Activated naive CD4-positive, alpha-beta T cell treated with anti-CD3 and anti-CD28 coated beads for 36 hours (primary cell): ENCODE results near the gene DLGAP4. TPM values are rescaled to one million over a fixed set of nuclear protein-coding genes. Genes with fewer than 3 reads are reported as not detected.

Experiments used
- CTCF ChIA-PET: fragments of 350-600 bp; sonication (Branson Sonifier 250); formaldehyde crosslinking; loops from one replicate; lab custom pipeline; 2021; ENCODE audit warnings: antibody characterized with exemption; lab: Charles Lee
- DNase-seq: peaks from one replicate; pipeline ENCODE4 v3.0.0-alpha.2; 2020
- H3K27ac Mint-ChIP-seq: one replicate; pipeline ENCODE4 v1.8.0; 2021; ENCODE audit warnings: mild to moderate bottlenecking, mixed read lengths
- H3K27me3 Mint-ChIP-seq: one replicate; pipeline ENCODE4 v1.8.0; 2021; ENCODE audit warnings: low read depth, mixed read lengths
- H3K36me3 Mint-ChIP-seq: one replicate; pipeline ENCODE4 v1.8.0; 2021; ENCODE audit warnings: low read depth, mixed read lengths
- H3K4me1 Mint-ChIP-seq: one replicate; pipeline ENCODE4 v1.8.0; 2021; ENCODE audit warnings: low read depth, mixed read lengths
- H3K4me3 Mint-ChIP-seq: one replicate; pipeline ENCODE4 v1.8.0; 2021; ENCODE audit warnings: mild to moderate bottlenecking, moderate library complexity, mixed read lengths
- H3K9me3 Mint-ChIP-seq: one replicate; pipeline ENCODE4 v1.8.0; 2021; ENCODE audit warnings: mixed read lengths
- intact Hi-C: fragments of 100-400 bp; cut with micrococcal nuclease; formaldehyde crosslinking; loops from one replicate; pipeline ENCODE4 v1.15.1; 2023
- total RNA-seq, 2 experiments: library from RNA; stranded (reverse); gene quantifications; one replicate each; pipeline ENCODE4 v1.2.3, GENCODE V29; 2021

Gene DLGAP4
- total RNA-seq, 2 experiments from 2014 or later: 9.2 to 13.7 TPM

- Mint-ChIP-seq H3K27ac (no peak overlapping the region), H3K36me3 (no peaks in the 10 kb centered on the region), H3K4me1 (peaks cover 3% of the 10 kb centered on the region), H3K9me3 (no peaks in the 10 kb centered on the region), H3K27me3 (no peaks in the 10 kb centered on the region), H3K4me3 (no peak overlapping the region)
- intact Hi-C loops: no loop called here
- DNase-seq: no peak
- CTCF ChIA-PET: no interaction called here
These were observed 36.4 kb downstream of the DLGAP4 start for GRCh38 chr20:36342331-36343120.

- Mint-ChIP-seq H3K27ac (no peak overlapping the region), H3K4me3 (no peak overlapping the region), H3K4me1 (peaks cover 3% of the 10 kb centered on the region), H3K36me3 (no peaks in the 10 kb centered on the region), H3K9me3 (no peaks in the 10 kb centered on the region), H3K27me3 (no peaks in the 10 kb centered on the region)
- intact Hi-C loops: no loop called here
- no peak for DNase-seq
- CTCF ChIA-PET: no interaction called here
These were observed 37.5 kb downstream of the DLGAP4 start for GRCh38 chr20:36343641-36344040.

- intact Hi-C loops: no loop called here
- CTCF ChIA-PET: no interaction called here
- H3K9me3 Mint-ChIP-seq: no peaks in the 10 kb centered on the region
- no peak overlapping the region for H3K4me3 Mint-ChIP-seq
- DNase-seq: peak; percentile 49
- H3K36me3 Mint-ChIP-seq: no peaks in the 10 kb centered on the region
- H3K27ac Mint-ChIP-seq: no peak overlapping the region
- no peaks in the 10 kb centered on the region for H3K27me3 Mint-ChIP-seq
- H3K4me1 Mint-ChIP-seq: peaks cover 2% of the 10 kb centered on the region
These were observed 38.5 kb downstream of the DLGAP4 start for GRCh38 chr20:36344517-36345132.

GRCh38 chr20:36346256-36346655 is 40.1 kb downstream of the DLGAP4 start:
- no peak overlapping the region for H3K27ac Mint-ChIP-seq
- no peak overlapping the region for H3K4me3 Mint-ChIP-seq
- DNase-seq: no peak
- intact Hi-C loops: no loop called here
- no peaks in the 10 kb centered on the region for H3K27me3 Mint-ChIP-seq
- H3K9me3 Mint-ChIP-seq: no peaks in the 10 kb centered on the region
- H3K4me1 Mint-ChIP-seq: no peaks in the 10 kb centered on the region
- H3K36me3 Mint-ChIP-seq: no peaks in the 10 kb centered on the region
- CTCF ChIA-PET: no interaction called here

- Mint-ChIP-seq H3K9me3 (no peaks in the 10 kb centered on the region), H3K4me3 (no peak overlapping the region), H3K27ac (no peak overlapping the region), H3K27me3 (no peaks in the 10 kb centered on the region), H3K4me1 (no peaks in the 10 kb centered on the region), H3K36me3 (no peaks in the 10 kb centered on the region)
- no peak for DNase-seq
- intact Hi-C loops: no loop called here
- CTCF ChIA-PET: no interaction called here
These were observed 43.4 kb downstream of the DLGAP4 start for GRCh38 chr20:36349384-36350170.

GRCh38 chr20:36350439-36350838 is 44.3 kb downstream of the DLGAP4 start:
- Mint-ChIP-seq H3K27ac (no peak overlapping the region), H3K4me1 (no peaks in the 10 kb centered on the region), H3K4me3 (no peak overlapping the region), H3K27me3 (no peaks in the 10 kb centered on the region), H3K36me3 (no peaks in the 10 kb centered on the region), H3K9me3 (no peaks in the 10 kb centered on the region)
- DNase-seq: no peak
- intact Hi-C loops: no loop called here
- CTCF ChIA-PET: no interaction called here

- Mint-ChIP-seq H3K27me3 (no peaks in the 10 kb centered on the region), H3K36me3 (no peaks in the 10 kb centered on the region), H3K9me3 (no peaks in the 10 kb centered on the region), H3K27ac (no peak overlapping the region), H3K4me3 (no peak overlapping the region), H3K4me1 (no peaks in the 10 kb centered on the region)
- DNase-seq: no peak
- CTCF ChIA-PET: interaction anchor here (0.5 kb wide), 1 partner anchor 22 kb away, joined by 3 read pairs; no protein-coding TSS in a partner anchor
- intact Hi-C loops: no loop called here
These were observed 45.8 kb downstream of the DLGAP4 start for GRCh38 chr20:36351937-36352336.

- H3K36me3 Mint-ChIP-seq: no peaks in the 10 kb centered on the region
- H3K27ac Mint-ChIP-seq: no peak overlapping the region
- H3K27me3 Mint-ChIP-seq: peaks cover 3% of the 10 kb centered on the region
- H3K9me3 Mint-ChIP-seq: no peaks in the 10 kb centered on the region
- H3K4me1 Mint-ChIP-seq: no peaks in the 10 kb centered on the region
- DNase-seq: no peak
- CTCF ChIA-PET: no interaction called here
- no peak overlapping the region for H3K4me3 Mint-ChIP-seq
- intact Hi-C loops: no loop called here
These were observed 46.9 kb downstream of the DLGAP4 start for GRCh38 chr20:36352843-36353553.

- Mint-ChIP-seq H3K4me1 (no peaks in the 10 kb centered on the region), H3K36me3 (no peaks in the 10 kb centered on the region), H3K4me3 (no peak overlapping the region), H3K27me3 (peaks cover 3% of the 10 kb centered on the region), H3K9me3 (no peaks in the 10 kb centered on the region), H3K27ac (no peak overlapping the region)
- intact Hi-C loops: no loop called here
- CTCF ChIA-PET: no interaction called here
- no peak for DNase-seq
These were observed 47.6 kb downstream of the DLGAP4 start for GRCh38 chr20:36353740-36354139.

- CTCF ChIA-PET: interaction anchor here (1.5 kb wide), 1 partner anchor 44 kb away, joined by 3 read pairs; no protein-coding TSS in a partner anchor
- Mint-ChIP-seq H3K27me3 (peaks cover 3% of the 10 kb centered on the region), H3K9me3 (no peaks in the 10 kb centered on the region), H3K4me1 (no peaks in the 10 kb centered on the region), H3K27ac (no peak overlapping the region), H3K4me3 (no peak overlapping the region), H3K36me3 (no peaks in the 10 kb centered on the region)
- intact Hi-C loops: no loop called here
- no peak for DNase-seq
These were observed 49.5 kb downstream of the DLGAP4 start for GRCh38 chr20:36355469-36356171.

GRCh38 chr20:36359668-36360406 is 53.7 kb downstream of the DLGAP4 start:
- Mint-ChIP-seq H3K4me3 (no peak overlapping the region), H3K9me3 (no peaks in the 10 kb centered on the region), H3K36me3 (no peaks in the 10 kb centered on the region), H3K27ac (no peak overlapping the region), H3K4me1 (no peaks in the 10 kb centered on the region), H3K27me3 (peaks cover 3% of the 10 kb centered on the region)
- DNase-seq: no peak
- CTCF ChIA-PET: interaction anchor here (0.6 kb wide), 1 partner anchor 467 kb away, joined by 3 read pairs; no protein-coding TSS in a partner anchor
- intact Hi-C loops: no loop called here
